ENCODE data around the gene SDCBP2.

Gene SDCBP2

DNA sequence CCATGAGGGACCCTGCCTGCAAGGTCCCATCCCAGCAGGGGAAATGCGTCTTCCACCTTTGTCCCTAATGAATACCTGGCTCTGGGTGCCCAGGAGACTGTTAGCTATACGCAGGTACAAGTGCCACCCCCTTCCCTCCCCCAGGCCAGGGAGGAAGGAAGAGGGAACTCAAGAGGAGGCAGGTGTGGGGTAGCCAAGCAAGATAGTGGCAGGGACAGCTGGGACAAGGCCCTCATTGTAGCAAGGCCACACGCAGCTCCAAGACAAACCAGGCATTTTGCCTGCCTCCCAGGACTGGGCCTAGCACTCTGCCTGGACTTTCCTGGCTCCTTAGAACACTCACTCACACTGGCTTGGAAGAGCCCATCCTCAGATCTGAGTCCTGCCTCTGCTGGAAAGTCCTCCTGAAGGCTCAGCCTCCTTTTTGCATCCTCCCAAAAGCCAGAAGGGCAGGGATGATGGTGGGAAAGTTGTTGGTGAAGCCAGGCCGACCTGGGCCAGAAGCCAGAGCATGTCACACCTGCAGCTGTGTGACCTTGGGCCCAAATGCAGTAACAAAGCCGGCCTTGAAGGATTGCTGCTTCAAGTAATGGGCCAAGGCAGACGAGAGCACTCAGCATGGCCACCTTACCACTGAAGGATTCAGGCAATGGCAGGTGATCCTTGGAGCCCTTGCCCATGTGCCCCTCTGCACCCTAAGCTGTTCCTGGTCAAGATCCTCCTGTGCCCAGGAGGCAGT, 35.1 kb downstream of the SDCBP2 start:
- no peak for DNase-seq

- no peak for DNase-seq
Observed at GRCh38 chr20:1292620-1293019, 36.3 kb downstream of the SDCBP2 start.

GRCh38 chr20:1291191-1291741, 37.7 kb downstream of the SDCBP2 start:
- no peak for DNase-seq

DNA sequence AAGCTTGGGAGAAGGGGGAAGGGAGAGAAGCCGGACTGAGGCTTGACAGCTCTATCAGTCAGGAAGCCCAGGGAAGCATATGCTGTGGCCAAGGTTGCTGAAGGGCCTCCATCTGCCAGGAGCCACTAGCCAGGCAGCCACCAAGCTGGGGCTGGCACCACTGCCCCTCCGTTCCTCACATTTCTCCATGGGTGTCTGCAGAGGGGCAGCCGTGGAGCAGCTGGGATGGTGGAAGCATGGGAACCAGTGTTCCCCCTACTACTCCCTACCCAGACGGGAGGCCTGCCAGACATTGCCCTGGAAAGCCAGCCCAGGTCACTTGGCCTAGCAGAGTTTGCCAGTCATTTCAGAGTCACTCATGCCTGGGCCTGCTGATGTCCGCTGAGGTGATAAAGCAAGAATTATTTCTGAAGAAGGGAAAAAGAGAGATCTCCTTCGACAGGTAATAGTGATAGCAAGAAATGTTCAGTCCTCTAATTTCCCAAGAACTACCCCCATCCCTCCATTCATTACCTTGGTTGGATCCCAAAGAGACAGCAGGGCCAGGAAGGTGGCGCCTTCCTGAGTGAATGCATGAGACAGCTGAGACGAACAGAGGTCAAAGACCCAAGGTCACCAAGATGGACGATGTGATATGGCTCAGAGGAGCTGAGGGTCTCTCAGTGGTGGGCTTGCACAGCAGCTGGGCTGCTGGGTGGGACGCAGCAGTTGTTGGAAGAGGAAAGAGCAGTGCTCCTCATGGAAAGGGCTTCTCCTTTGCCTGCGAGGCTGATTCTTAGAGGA, 41.0 kb downstream of the SDCBP2 start:
- no peak for DNase-seq

DNA sequence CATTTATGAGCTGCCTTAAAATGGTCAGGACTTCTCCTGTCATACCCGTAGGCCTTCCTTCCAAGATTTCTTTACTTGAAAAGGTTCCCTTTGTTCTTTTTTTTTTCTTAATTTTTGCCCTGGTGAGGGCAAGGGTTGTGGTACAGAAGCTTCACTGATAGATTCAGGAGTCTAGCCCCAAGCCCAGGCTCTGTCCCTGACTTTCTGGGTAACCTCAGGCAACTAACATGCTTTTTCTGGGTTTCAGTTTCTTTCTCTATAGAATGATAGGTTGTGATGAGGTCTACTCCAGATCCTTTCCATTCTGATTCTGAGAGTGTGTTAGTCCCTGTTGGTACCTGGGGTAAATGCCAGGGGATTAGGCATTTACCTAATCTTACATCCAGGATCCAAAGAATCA, 41.6 kb downstream of the SDCBP2 start:
- peak in 1 of 5 donors; percentile 34 for DNase-seq

- peak in 1 of 5 donors; percentile 12 for DNase-seq
Observed at GRCh38 chr20:1286267-1287024, 42.5 kb downstream of the SDCBP2 start.

- DNase-seq, result no peak
Observed at GRCh38 chr20:1283522-1284510, 45.1 kb downstream of the SDCBP2 start.

DNA sequence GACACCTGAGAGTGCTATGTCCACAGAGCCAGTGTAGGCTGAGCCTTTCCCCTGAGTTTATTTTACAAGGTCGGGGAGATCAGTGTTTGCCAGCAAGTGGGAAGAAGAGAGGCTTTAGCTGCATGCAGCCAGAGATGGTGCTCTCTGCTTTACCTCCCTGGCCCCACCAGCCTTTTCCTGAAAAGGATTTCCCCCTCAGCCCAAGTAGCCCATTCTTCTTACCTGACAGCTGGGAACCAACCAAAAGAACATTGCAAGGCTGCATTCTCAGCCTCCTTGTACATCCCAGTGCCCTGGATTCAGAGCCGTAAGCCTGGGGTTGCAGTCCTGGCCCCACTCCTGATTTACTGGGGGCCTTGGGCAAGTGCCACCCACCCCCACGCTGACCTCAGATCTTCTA, 46.0 kb downstream of the SDCBP2 start:
- DNase-seq, result no peak

- no peak for DNase-seq
Observed at GRCh38 chr20:1281279-1282057, 47.5 kb downstream of the SDCBP2 start.

GRCh38 chr20:1280195-1281102, 48.5 kb downstream of the SDCBP2 start:
- DNase-seq, result no peak

- DNase-seq, result no peak
Observed at GRCh38 chr20:1278993-1279392, 49.9 kb downstream of the SDCBP2 start.

DNA sequence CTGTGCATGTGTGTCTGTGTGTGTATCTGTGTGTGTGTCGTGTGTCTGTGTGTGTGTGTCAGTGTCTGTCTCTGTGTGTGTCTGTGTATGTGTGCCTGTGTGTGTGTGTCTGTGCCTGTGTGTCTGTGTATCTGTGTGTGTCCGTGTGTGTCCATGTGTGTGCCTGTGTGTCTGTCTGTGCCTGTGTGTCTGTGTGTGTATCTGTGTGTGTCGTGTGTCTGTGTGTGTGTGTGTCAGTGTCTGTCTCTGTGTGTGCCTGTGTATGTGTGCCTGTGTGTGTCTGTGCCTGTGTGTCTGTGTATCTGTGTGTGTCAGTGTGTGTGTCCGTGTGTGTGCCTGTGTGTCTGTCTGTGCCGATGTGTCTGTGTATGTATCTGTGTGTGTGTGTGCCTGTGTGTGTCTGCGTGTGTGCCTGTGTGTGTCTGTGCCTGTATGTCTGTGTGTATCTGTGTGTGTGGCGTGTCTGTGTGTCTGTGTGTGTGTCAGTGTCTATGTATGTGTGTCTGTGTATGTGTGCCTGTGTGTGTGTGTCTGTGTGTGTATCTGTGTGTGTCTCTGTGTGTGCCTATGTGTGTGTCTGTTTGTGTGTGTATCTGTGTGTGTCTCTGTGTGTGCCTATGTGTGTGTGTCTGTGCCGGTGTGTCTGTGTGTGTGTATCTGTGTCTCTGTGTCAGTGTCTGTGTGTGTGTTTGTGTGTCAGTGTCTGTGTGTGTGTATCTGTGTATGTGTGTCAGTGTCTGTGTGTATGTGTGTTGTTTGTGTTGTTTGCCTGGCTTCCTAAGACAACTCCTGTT, 51.2 kb downstream of the SDCBP2 start:
- DNase-seq, result no peak

GRCh38 chr20:1275919-1276318, 53.0 kb downstream of the SDCBP2 start:
- DNase-seq, result no peak

- DNase-seq, result no peak
Observed at GRCh38 chr20:1274485-1275311, 54.2 kb downstream of the SDCBP2 start.

GRCh38 chr20:1273366-1273765, 55.6 kb downstream of the SDCBP2 start:
- no peak for DNase-seq

- DNase-seq, result no peak
Observed at GRCh38 chr20:1272368-1273100, 56.4 kb downstream of the SDCBP2 start.

GRCh38 chr20:1269850-1270249, 59.1 kb downstream of the SDCBP2 start:
- DNase-seq, result no peak

Data from T-helper 1 cell (primary cell).